NCI-H2171 (cell line): ENCODE results near the gene GNB2.

Experiments used
- DNase-seq: peaks from one replicate; lab custom pipeline; 2025; lab: John Stamatoyannopoulos, UW

The GNB2 gene

DNA sequence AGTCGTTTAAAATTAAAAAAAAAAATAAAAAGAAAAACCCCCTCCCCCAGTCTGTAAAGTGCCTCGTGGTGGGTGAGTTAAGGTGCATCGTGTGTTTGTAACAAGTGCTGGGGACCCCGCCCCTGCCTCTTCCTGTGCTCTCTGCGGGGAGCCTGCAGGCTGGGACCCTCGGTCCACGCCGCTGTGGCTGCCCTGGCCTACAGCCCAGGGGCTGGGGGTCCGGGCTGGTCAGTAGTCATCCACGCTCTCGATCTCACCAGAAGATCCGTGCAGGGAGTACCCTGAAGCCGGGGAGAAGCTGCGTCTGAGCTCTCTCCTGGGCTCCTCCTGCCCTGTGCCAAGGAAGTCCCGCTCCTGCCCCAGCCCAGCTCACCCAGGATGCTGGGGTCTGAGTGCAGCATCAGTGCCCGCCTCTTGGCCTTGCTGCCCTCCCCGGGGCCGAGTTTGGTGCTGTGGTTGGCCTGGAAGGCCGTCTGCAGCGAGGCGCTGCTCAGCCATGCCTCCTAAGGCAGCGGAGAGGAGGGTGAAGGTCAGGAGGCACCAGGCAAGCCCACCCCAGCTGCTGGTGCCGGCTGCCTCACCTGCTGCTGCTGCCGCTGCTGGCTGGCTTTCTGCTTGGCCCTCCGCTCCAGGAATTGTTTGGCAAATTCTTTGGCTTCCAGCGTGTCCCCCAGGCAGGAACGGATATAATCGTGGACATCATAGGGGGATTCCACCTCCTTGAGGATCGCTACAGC lies 8.1 kb downstream of the GNB2 start:
- DNase-seq = no peak

DNA sequence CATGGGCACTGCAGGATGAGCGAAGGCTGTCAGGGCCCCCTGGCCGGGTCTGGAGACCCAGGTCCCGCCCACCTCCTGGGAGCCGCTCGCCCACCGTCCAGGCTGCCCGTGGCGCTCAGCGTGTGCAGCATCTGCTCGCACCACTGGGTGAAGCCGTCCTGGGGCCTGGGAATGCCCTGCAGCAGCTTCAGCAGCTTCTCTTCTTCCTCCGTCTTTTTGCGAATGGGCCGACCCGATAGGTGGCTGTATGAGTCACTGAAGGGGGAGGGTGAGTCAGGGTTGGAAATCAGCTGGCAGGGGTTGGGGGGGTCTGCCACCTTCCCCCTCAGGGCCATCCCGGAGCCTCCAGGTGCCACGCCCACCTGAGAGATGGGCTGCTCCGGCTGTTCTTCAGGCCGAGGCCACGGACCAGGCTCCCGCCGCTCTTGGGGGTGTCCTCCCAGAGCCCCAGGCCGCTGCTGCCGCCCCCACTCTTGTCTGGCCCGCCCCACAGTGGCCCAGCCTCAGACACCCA lies 8.7 kb downstream of the GNB2 start:
- DNase-seq = no peak

DNA sequence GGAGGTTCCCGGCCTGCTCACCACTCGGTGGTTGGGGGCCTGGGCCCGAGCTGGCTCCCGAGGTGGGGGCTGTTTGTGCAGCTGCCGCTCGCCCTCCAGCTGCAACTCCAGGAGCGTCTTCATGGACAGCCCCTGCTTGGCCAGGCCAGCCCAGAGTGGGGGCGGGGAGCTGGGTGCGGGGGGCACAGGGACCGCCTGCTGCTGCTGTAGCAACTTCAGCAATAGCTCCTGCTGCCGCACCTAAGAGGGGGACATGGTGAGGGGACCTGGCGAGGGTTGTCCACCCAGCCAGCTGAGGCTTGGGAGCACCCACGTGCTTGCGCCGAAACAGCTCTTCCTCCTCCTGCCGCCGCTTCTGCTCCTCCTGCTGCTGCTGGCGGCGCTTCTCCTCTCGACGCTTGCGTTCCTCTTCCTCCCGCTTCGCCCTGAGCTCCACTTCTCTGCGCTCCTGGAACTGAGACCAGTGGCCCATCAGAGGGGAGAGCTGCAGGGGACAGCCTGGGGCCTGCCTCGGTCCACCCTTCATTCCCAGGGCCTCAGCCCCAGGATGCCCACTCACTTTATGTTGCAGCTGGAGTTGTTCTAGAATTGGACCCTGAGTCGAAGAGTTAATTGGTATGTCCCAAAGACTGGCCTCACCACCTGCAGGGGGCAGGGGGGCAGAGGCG lies 9.6 kb downstream of the GNB2 start:
- DNase-seq = no peak

DNA sequence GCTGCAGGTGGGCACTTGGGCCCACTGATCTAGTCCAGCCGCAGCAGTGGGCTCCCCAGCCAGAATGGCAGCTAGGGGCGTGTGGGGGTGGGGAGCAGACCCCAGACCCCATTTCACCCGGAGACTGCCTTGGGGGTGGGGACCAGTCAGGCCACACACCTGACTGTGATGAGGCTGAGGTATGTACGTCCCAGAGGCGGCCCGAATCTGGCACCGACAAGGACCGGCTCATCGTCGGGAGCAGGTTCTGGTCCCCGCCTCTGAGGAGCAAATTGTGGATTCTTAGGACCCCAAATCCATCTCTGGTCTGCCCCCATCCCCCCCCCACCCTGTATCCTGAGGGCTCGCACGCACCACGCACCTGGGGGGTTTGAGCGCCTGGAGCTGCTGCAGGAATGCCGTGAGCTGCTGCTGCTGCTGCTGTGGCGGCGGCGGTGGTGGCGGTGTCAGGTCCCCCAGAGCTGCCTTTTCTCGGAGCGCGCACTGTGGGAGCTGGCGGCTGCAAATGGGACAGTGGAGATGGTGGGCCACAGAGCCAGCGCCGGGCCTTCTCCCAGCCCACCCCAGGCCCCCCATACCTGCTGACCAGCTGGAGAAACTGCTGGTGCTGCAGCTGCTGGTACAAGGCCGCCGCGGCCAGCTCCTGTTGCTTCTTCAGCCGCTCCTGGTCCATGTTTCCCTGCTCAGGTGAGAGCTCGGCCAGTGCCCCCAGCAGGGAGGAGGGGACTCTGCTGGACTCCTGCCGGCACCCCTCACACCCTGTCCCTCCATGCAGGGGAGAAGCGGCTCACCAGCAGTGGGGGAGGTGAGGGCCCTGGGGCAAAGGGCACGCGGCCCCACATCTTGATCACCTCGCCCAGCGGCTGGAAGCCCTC lies 10.4 kb downstream of the GNB2 start:
- no peak for DNase-seq

DNA sequence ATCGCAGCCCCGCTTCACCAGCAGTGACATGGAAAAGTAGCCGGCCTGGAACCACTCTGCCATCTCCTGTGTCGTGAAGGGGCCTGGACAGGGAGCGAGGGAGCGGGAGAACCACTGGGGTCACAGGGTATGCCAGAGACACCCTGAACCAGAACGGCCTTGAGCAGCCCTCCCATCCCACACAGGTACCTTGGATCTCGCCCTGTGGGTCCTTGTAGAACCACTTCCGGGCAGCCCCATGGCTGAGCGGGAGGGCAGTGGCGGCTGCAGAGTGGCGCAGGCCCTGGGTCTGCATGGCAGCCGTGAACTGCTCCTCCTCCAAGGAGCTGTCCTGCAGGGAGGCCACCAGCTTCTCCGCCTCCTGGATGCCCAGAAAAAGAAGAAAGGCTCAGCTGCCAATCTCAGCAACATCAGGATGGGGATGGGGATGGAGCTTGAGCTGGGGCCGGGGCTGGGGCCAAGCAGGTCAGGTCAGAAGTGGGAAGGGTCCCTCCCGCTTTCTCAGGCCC lies 11.0 kb downstream of the GNB2 start:
- DNase-seq = no peak

DNA sequence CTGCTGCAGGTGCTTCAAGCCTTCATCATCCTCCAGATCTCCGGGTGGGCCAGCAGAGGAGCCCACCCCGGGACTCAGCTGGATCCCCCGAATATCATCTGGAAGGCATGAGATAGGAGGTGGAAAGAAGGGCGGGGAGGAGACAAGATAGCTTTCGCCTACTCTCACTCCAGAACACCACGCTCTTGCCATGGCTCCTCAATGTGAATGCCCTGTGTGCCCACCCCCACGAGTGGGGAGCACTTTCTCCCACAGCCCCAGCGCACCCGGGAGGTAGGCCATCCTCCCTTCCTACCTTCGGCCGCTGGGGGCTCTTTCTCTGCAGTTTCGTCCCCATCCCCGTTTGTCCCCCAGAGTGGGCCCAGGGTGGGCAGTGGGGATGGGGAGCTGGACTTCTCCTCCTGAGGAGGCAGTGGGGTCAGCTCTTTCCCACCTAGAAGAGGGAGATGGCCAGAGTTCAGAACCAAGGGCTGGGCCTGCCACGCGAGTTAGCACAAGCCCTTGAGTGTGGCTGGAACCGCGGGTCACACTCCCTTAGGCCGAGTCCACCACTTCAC lies 11.6 kb downstream of the GNB2 start:
- no peak for DNase-seq

DNA sequence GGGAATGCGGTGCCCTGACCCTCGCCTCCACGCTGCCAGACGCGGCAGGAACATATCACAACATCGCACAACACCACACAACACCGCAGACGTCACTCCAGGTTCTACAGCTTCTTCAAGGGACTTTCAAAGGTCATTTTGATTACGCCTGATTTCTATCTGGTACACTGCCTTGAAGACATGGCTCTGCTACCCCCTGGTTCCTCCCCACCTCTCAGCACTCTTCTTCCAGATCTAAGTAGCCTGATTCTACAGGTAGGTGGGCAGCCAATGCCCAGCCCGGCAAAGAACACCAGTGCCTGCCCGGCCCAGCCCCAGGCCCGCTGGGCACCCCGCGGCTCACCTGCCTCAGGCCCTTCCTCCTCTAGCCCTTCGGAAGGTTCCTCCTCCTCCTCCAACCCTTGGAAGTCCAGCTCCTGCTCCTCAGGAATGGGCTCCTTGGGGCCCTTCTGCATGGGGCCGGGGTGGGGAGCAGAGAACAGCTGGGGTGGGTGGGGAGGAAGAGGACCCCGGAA lies 12.1 kb downstream of the GNB2 start:
- DNase-seq = no peak

DNA sequence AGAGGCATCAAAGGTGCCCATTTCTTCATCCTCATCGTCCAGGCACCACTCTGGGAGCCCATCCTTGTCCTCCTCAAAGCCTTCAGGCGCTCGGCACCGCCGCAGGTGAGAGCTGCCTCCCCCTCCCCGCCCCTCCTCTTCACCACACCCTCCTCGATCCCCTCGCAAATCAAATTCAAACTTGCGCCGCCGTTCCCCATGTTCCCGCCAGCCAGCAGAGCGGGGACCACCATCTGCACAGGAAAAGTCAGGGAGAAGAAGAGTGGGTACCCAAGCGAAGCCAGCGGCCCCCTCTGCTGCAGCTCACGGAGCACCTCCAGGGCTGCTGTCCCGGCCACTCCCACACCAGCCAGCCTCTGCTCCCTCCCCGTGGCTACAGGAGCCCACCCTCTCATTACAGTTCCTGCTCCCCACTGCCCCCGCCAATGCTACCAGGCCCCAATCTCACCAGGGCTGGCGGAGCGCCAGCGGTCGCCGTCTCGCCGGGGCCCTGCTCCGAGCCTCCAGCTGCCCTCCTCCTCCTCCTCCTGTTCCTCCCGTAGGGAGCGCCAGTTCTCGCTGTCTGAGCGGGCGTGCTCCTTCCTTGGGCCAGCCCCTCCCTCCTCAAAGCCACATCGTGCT lies 12.8 kb downstream of the GNB2 start:
- no peak for DNase-seq

DNA sequence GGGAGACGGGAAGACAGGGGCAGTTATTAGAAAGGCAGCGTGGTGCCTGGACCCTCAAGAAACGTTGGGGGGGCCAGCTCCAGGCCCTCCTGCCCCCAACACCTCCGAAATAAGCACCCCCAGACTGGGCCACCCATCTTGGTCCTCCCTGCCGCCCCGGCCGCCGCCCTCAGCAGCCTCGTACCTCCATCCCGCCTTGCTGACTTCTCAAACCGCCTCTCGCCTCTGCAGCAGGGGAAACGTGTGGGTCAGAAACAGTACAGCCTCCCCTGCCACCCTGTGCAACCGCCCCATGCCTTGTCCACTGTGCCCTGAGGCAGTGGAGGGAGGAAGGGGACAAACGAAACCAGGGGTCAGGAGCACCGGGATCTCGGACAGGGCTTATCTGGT lies 13.3 kb downstream of the GNB2 start:
- DNase-seq = no peak

DNA sequence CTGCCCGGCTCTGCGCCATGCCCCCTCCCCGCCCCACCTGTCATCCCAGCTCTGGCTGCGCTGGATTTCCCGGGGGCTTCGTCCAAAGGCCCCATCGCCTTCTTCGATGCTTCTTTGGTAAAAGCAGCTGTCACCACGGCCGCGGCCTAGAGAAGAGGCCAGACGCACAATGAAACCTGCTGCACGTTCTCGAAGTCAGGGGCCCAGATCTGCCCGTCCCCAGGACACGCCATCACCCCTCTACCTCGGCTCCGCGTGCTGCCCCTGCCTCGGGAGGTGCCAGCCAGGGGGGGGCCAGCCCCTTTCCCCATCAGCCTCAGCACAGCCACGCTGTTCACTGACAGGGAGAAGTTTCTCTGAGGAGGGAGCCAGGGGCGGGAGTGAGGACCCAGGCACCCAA lies 13.7 kb downstream of the GNB2 start:
- DNase-seq = no peak

DNA sequence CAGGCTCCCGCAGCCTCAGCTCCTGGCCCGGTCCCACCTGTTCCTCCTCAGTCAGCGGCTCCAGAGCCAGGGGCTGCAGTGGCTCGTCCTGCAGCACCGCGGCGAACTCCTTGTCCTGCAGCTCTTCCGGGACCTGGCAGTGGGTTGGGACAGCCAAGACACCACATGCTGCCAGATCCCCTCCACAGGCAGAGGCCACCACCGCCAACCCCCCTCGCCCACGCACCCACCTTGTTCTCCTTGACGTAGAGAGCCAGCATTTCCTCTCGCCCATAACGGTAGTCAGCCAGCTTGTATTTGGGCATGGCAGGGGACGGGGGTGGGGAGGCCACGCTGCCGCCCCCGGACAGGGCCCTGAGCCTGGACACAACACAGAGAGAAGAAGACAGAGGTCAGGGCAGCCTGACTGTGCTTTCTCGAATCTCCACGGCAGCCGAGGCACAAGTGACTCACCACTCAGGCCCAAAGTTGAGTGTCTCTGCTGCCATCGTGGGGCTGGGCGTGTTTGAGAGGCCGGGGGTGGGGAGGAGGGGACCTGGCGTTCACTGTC lies 14.3 kb downstream of the GNB2 start:
- DNase-seq = no peak

DNA sequence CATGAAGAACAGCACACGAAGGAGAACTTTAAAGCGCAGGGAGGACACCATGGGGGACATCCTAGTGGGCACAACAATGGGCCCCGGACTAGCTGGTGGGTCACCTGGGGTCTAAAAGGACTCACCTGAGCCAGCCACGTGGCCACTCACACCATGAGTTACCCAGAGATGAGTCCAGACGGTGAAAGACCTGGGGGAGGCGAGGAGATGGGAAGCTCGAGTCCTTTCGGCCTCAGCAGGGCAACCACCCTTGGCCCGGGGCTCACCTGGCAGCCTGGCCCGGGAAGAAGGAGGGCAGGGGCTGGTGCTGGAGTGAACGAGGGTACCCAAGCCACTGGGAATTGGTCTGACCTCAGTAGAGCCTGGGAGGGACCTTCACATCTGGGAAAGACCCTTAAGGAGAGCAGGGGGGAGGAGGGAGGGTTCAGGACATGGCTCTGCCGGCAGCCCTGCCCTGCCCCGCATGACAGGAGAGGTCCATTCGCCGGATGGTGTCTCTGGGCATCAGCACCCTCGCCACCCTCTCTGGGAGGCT lies 14.9 kb downstream of the GNB2 start:
- DNase-seq = no peak

DNA sequence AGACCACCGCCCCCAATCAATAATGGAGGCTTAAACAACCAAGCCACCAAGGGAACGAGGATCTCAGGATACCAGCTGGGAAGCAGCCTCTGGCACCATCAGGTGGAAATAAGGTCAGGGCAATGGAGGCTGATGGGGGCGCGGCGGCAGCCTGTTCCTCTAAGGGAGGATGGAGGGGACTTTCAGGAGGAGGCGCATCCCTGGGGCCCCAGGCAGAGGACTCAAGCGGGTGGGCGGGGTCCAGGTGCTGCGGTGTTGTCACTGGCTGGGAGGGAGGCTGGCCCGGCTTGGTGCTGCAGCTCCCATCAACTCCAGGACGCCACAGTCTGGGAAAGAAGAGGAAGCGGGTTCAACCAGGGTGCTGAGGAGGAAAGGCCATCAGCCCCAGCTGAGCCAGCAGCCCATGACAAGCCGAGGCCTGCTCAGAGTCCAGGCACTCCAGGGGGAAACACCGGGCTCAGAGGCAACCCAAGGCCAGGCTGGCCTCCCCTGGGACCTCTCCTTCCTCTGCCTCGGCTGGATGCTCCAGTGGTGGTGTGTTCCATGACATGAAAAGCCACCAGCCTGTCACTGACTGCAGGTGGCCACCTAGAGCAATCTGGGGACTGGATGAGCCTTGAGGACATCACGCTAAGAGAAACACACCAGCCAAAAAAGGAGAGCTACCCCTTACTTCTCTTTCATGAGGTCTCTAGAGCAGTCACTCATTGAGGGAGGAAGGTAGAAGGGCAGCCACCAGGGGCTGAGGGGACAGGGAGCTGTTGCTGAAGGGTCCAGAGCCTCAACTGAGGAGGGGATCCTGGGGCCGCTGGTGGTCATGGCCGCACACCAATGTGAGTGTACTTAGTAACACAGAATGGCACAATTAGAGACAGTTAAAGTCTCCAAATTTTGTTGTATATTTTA lies 15.9 kb downstream of the GNB2 start:
- DNase-seq = no peak

DNA sequence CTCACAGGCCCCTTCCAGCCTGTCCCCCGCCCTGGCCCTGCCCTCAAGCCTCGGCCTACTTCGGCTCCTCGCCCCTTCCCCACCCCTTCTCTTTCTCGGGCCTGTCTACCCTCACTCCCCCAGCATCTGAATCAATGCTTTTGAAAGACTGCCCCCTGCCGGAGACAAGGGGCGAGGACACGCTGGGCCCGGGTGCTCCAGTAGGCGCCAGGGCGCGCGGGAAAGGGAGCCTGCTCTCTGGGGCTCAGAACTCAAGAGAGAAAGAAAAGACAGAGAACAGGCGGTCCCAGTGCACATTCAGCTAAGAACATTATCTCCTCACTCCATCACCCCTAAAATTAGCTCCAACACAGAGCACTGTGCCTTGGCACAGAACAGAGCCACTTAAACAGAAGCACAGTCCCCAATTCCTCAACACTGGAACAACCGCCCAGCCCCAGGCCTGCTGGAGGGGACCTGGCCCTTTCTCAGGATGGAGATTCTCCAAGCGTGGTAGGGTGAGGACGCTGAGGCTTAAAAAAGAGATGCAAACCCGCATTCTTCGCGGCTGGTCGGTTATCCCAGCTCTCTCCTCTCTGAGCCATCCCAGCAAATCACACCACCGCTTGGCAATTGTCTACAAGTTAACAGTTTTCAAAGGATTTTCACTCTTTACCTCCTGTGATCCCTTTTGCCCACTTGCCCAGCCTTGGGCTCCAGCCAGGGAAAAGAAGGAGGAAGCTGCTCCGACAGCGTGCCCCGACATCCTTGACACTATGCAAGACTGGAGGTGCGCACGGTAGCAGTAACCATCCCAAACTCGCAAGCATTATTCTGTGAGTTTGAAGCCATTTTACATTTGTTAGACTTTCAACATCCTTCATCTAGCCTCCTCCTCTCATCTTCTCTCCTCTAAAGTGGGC lies 18.4 kb downstream of the GNB2 start:
- DNase-seq = peak; percentile 31

DNA sequence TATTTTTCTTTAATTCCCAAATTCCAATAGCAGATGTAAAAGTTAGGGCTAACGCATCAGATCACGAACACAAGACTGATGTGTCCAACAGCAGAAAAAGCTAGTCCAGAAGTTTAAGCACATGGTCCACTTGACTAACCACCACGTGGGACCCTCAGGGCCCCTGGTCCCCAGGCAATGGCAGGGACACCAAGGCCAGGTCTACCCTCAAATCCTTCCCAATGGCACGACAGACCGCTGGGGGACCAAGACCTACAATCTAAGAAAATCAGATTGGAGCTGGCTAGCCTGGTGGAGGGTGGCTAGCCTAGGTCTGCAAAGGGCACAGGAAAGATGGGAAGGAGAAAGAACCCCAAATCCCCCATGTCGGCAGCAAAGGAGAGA lies 19.0 kb downstream of the GNB2 start:
- DNase-seq = no peak

DNA sequence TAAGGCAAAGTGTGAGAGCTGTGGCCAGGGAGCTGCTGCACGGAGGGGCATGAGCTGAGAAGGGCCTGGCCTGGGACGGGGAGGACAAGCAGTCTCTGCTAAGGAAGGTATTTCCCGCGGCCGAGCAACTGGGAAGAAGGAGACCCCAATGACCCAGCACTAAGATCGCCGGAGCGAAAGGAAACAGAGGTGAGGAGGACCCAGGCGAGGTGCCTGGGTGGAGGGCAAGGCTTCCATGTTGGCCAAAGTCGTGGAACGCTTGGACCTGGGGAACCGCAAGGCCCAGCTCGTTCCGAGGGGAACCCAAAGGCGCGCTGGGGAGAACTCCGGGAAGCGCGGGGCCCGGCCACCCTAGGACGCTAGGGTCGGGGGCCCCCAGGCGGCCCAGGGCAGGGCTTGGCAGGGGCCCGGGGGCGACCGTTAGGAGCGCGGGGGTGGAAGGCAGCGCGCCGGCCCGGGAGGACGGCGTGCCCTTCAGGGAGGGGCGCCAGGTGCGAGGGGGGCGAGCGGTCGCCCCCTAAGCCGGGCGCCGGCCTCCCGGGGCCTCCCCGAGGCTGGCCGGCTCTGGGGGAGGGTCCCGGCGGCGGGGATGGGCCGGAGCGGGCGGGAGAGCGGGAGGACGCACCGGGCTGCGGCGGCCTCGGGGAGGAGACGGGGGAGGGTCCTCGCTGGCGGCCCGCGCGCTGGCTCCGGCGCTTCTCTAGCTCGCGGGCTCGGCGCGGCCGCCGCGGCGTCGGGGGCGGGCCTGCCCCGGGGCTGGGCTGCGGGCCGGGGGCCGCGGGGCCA lies 20.0 kb downstream of the GNB2 start:
- no peak for DNase-seq

DNA sequence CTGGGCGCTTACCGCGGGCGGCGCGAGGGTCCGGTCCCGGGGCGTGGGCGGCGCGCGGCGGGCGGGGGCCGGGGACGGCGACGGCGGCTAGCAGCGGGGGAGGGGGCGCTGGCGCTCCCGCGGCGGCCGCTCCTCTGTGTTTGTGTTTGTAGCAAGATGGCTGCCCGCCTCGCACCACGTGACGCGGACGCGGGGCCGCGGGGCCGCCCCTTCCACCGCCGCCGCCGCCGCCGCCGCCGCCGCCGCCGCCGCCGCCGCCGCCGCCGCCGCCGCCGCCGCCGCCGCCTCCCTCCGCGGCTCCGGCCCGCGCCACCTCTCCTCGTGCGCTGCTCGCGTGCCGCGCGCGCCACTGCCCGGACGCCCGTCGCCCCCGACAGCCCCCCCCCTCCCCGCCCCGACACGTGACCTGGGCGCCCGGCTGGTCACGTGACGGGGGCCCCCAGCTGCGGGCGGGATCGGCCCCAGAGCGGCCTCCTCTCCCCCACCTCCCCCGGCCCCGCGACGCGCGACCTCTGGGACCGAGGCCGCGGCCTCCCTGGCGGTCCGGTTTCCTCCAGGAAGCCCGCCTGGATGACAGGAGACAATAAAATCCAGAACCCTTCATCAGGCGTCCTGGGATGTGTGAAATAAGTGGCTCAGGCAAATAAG lies 20.7 kb downstream of the GNB2 start, which contains the start of gene GIGYF1:
Gene GIGYF1, minus strand, starts transcription at position 153 of the 648 bp plus-strand sequence. CDS start 6,012 bp downstream, outside the sequence.
- peak; percentile 58 for DNase-seq
